Psoas muscle (tissue), 8 donors: ENCODE measurements around the gene MAML3. TPM values are rescaled to one million over a fixed set of nuclear protein-coding genes. Genes with fewer than 3 reads are reported as not detected.

Experiments used
- ATAC-seq, 4 donors: fragments of 200-7000 bp; cut with Tn5 transposase; one replicate each; pipeline ENCODE4 v1.9.1; 2020; ENCODE audit warnings: moderate library complexity in 3 of 4, mild to moderate bottlenecking in 2 of 4
- DNase-seq, 2 donors: peaks; one replicate each; pipeline ENCODE4 v3.0.0-alpha.2; 2020
- H3K27ac ChIP-seq: fragments of 200-600 bp; one replicate; pipeline ENCODE4 v1.8.0; 2022
- H3K27me3 ChIP-seq, 3 donors: fragments of 200-600 bp in 1 of 3; one replicate each; pipeline versions ENCODE4 v1.6.1 to v1.8.0; 2013 to 2022; ENCODE audit warnings: low read length in 2 of 3, mild to moderate bottlenecking in 2 of 3, moderate library complexity in 1 of 3; ENCODE audit not compliant: insufficient read depth in 3 of 3
- H3K36me3 ChIP-seq, 2 donors: fragments of 200-600 bp in 1 of 2; one replicate each; pipeline versions ENCODE4 v1.6.1 to v1.8.0; 2013 to 2022; ENCODE audit warnings: low read depth in 1 of 2, mild to moderate bottlenecking in 1 of 2, moderate library complexity in 1 of 2; ENCODE audit not compliant: insufficient read depth in 1 of 2
- H3K4me1 ChIP-seq: fragments of 200-600 bp; one replicate; pipeline ENCODE4 v1.8.0; 2022
- H3K4me3 ChIP-seq: fragments of 200-600 bp; one replicate; pipeline ENCODE4 v1.8.0; 2022; ENCODE audit warnings: mild to moderate bottlenecking
- H3K9me3 ChIP-seq: fragments of 200-600 bp; one replicate; pipeline ENCODE4 v1.8.0; 2022
- CTCF ChIP-seq: fragments of 200-600 bp; IDR thresholded peaks from one replicate; pipeline ENCODE4 v1.8.0; 2022; ENCODE audit warnings: antibody characterized with exemption
- WGBS, 3 donors: extraction: QIAGEN DNeasy Blood & Tissue Kit; methylation state at CpG; one replicate each; pipeline versions ENCODE4 v1.1.6 to v1.1.7; 2013; 5-methylcytosine and 5-hydroxymethylcytosine counted together
- intact Hi-C, 2 donors: fragments of 100-400 bp; cut with DNase I; formaldehyde crosslinking; loops; one replicate each; pipeline versions ENCODE4 v1.11.0 to v1.14.2; 2022
- polyA plus RNA-seq, 3 donors: library from polyadenylated mRNA; stranded (reverse); fragments of 200-250 nt; gene quantifications; one replicate each; pipeline ENCODE4 v1.2.3, GENCODE V29; 2013
- total RNA-seq, 4 donors: library from RNA; stranded (reverse); fragmentation: NEBNext Ultra II Directional in 2 of 4; extraction: Animal tissue kit (Norgen Biotek cat#: 25700) in 2 of 4; gene quantifications; one replicate each; pipeline versions ENCODE4 v1.2.1 to v1.2.4, GENCODE V29; 2021 to 2023
- donor health status: healthy with polysubstance abuse.
- donor health status: DM: no; HTN: no; CAD: no; lungs with moderate emphysema.
- donor health status: Bipolar disorder and iron deficiency.
- donor health status: healthy.
- donor health status: DM: yes; HTN: yes; CAD: no.
- donor health status: DM: no; HTN: no; CAD: no.
- donor health status: DM: no; HTN: no; CAD: no.
- donor health status: DM: yes; HTN: yes; CAD: no.

The MAML3 gene
- total and polyA plus RNA-seq, 7 donors = 0.43 to 2.7 (median 0.74) TPM

GRCh38 chr4:139769364-139769763, 384.6 kb downstream of the MAML3 start:
- no peaks in the 10 kb centered on the region for H3K36me3 ChIP-seq
- peaks cover 43% of the 10 kb centered on the region for H3K4me1 ChIP-seq
- ATAC-seq (no peak), DNase-seq (no peak)
- peak overlapping the region; percentile 37 for H3K27ac ChIP-seq
- no peak for TF ChIP-seq CTCF
- WGBS, 3 donors = 67 to 88% (median 72%) methylated on average over 4 of the region's 4 CpGs
- no peak overlapping the region for H3K4me3 ChIP-seq
- no peaks in the 10 kb centered on the region for H3K9me3 ChIP-seq
- no peaks in the 10 kb centered on the region for H3K27me3 ChIP-seq
- intact Hi-C loops = no loop called here

GRCh38 chr4:139768896-139769295, 385.1 kb downstream of the MAML3 start:
- no peak for ATAC-seq
- WGBS, 3 donors = 96 to 99% (median 97%) methylated on average over 4 of the region's 4 CpGs

GRCh38 chr4:139768366-139768765, 385.6 kb downstream of the MAML3 start:
- H3K4me3 ChIP-seq = no peak overlapping the region
- TF ChIP-seq CTCF = no peak
- ATAC-seq (no peak), DNase-seq (no peak)
- 76 to 90% (median 81%) methylated on average over 1 of the region's 1 CpG for WGBS, 3 donors
- H3K4me1 ChIP-seq = peaks cover 53% of the 10 kb centered on the region
- no peak overlapping the region for H3K27ac ChIP-seq
- no peaks in the 10 kb centered on the region for H3K36me3 ChIP-seq
- intact Hi-C loops = no loop called here
- no peaks in the 10 kb centered on the region for H3K27me3 ChIP-seq
- no peaks in the 10 kb centered on the region for H3K9me3 ChIP-seq

More at GRCh38 chr4:139768896-139769295, 385.1 kb downstream of the MAML3 start:
- no peak for TF ChIP-seq CTCF
- no peak for DNase-seq
- Histone ChIP-seq H3K4me3 (no peak overlapping the region), H3K4me1 (peaks cover 48% of the 10 kb centered on the region), H3K36me3 (no peaks in the 10 kb centered on the region), H3K27me3 (no peaks in the 10 kb centered on the region), H3K9me3 (no peaks in the 10 kb centered on the region), H3K27ac (peak overlapping the region; percentile 37)
- intact Hi-C loops = no loop called here

DNA sequence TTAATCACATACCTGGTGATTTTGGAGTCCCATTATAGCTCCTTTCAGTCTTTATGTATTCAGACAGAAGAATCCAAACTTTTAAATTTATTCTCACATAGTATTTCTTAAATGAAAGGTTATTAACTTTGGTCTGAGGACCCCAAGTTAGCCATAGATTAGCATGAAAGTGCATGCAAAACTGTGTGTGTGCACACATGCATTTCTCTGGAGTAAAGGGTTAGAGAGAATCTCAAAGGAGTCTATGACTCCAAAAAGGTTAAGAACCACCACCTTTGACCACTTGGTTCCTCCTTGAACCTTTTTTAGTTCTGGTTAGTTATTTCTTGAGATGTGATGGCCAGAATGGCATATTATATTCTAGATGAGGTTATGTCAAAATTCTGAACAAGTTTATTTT, 386.4 kb downstream of the MAML3 start:
- intact Hi-C loops = no loop called here

More for the DNA sequence above, 386.4 kb downstream of the MAML3 start:
- Histone ChIP-seq H3K27ac (peak overlapping the region; percentile 41), H3K27me3 (no peaks in the 10 kb centered on the region), H3K9me3 (no peaks in the 10 kb centered on the region), H3K36me3 (no peaks in the 10 kb centered on the region), H3K4me3 (no peak overlapping the region), H3K4me1 (peaks cover 61% of the 10 kb centered on the region)
- TF ChIP-seq CTCF = no peak
- ATAC-seq = no peak
- no peak for DNase-seq
